Loucy (cell line): Measurements from ENCODE around the gene TKT.

Source experiments
- CTCF ChIP-seq: fragments of 200-600 bp; sonication (generic); conservative IDR thresholded peaks from 2 replicates; pipeline ENCODE4 v1.5.1; 2014; ENCODE audit warnings: mild to moderate bottlenecking, antibody characterized with exemption, low read length
- EZH2phosphoT487 ChIP-seq: fragments of 200-600 bp; IDR thresholded peaks from 2 replicates; pipeline ENCODE4 v1.6.1; 2018; ENCODE audit warnings: antibody characterized with exemption, mild to moderate bottlenecking, moderate library complexity, borderline replicate concordance

GRCh38 chr3:53179580-53179979 is 76.2 kb downstream of the TKT start:
- no peak for TF ChIP-seq CTCF
- TF ChIP-seq EZH2phosphoT487, result no peak
